Sigmoid colon (tissue), 7 donors: ENCODE measurements around the gene RPS6KB1. TPM values are rescaled to one million over a fixed set of nuclear protein-coding genes. Genes with fewer than 3 reads are reported as not detected.
"Not testable (repeated sequence)": the region's sequence is repeated elsewhere in the genome, so short reads cannot be mapped to it uniquely, and the experiment has no call there.

ENCODE experiments used
- DNase-seq: peaks from one replicate; pipeline ENCODE4 v3.0.0-alpha.2; 2019
- H3K27ac ChIP-seq, 4 donors: fragments of 200-600 bp; sonication (generic); one replicate each; pipeline ENCODE4 v1.5.1; 2016 to 2019; ENCODE audit warnings: mild to moderate bottlenecking in 1 of 4
- H3K27me3 ChIP-seq, 3 donors: fragments of 200-600 bp; sonication (generic); one replicate each; pipeline ENCODE4 v1.5.1; 2019; ENCODE audit warnings: mild to moderate bottlenecking in 1 of 3
- H3K36me3 ChIP-seq, 4 donors: fragments of 200-600 bp; sonication (generic); one replicate each; pipeline ENCODE4 v1.5.1; 2016 to 2019
- H3K4me1 ChIP-seq, 4 donors: fragments of 200-600 bp; sonication (generic); one replicate each; pipeline ENCODE4 v1.5.1; 2017 to 2019
- H3K4me3 ChIP-seq, 4 donors: fragments of 200-600 bp; sonication (generic); one replicate each; pipeline ENCODE4 v1.5.1; 2017 to 2019; ENCODE audit warnings: mild to moderate bottlenecking in 2 of 4, moderate library complexity in 1 of 4
- H3K9me3 ChIP-seq, 4 donors: fragments of 200-600 bp in 3 of 4; sonication (generic) in 3 of 4; one replicate each; pipeline versions ENCODE4 v1.5.1 to v1.6.1; 2013 to 2019
- CTCF ChIP-seq, 4 experiments: fragments of 450-650 bp in 3 of 4; fragments of 200-600 bp in 1 of 4; IDR thresholded peaks; one replicate each; pipeline ENCODE4 v1.5.1; 2016 to 2019; ENCODE audit warnings: antibody characterized with exemption in 4 of 4, mild to moderate bottlenecking in 3 of 4, moderate library complexity in 2 of 4
- EP300 ChIP-seq, 4 donors: sonication (generic); formaldehyde crosslinking; IDR thresholded peaks; one replicate each; pipeline ENCODE4 v1.6.1; 2017; ENCODE audit warnings: antibody characterized with exemption in 4 of 4
- POLR2A ChIP-seq, 2 donors: fragments of 450-650 bp; IDR thresholded peaks; one replicate each; pipeline ENCODE4 v1.6.1; 2016; ENCODE audit warnings: antibody characterized with exemption in 2 of 2, mild to moderate bottlenecking in 2 of 2, moderate library complexity in 2 of 2
- POLR2AphosphoS5 ChIP-seq, 4 donors: sonication (generic); formaldehyde crosslinking; IDR thresholded peaks; one replicate each; pipeline ENCODE4 v1.6.1; 2017; ENCODE audit warnings: antibody characterized with exemption in 4 of 4
- WGBS, 2 donors: extraction: QIAGEN DNeasy Blood & Tissue Kit; methylation state at CpG; one replicate each; pipeline ENCODE4 v1.1.7; 2013; 5-methylcytosine and 5-hydroxymethylcytosine counted together
- intact Hi-C: fragments of 100-400 bp; cut with DNase I; formaldehyde crosslinking; loops from one replicate; pipeline ENCODE4 v1.15.1; 2023
- polyA plus RNA-seq, 3 donors: library from polyadenylated mRNA; stranded (reverse); fragments of 200-250 nt; gene quantifications; one replicate each; pipeline ENCODE4 v1.2.3, GENCODE V29; 2013
- total RNA-seq, 4 donors: library from RNA; depleted of rRNA; stranded (reverse); fragments of >200 nt; gene quantifications; one replicate each; pipeline ENCODE4 v1.1.0, GENCODE V29; 2016
- donor health status: healthy with polysubstance abuse.
- donor health status: Bipolar disorder and iron deficiency.
- donor health status: healthy.

The RPS6KB1 gene
- total and polyA plus RNA-seq, 7 donors: 8.1 to 63.0 (median 28.9) TPM

GRCh38 chr17:59941131-59941530 lies 48.2 kb downstream of the RPS6KB1 start:
- TF ChIP-seq POLR2AphosphoS5 (IDR thresholded peaks at IDR 0.05) (no peak), EP300 (IDR thresholded peaks at IDR 0.05) (no peak), CTCF (IDR thresholded peaks at IDR 0.05) (no peak)
- Histone ChIP-seq H3K36me3 (peaks cover 16 to 94% (median 34%) of the 10 kb centered on the region in 4 donors), H3K4me1 (no peaks in the 10 kb centered on the region), H3K9me3 (no peaks in the 10 kb centered on the region), H3K27me3 (no peaks in the 10 kb centered on the region), H3K27ac (no peak overlapping the region), H3K4me3 (no peak overlapping the region)
- 88 to 95% methylated on average over 1 of the region's 1 CpG for WGBS, 2 donors
- intact Hi-C loops: no loop called here
- no peak for DNase-seq

GRCh38 chr17:59946433-59946832 lies 53.5 kb downstream of the RPS6KB1 start:
- H3K4me3 ChIP-seq, H3K27ac ChIP-seq, H3K9me3 ChIP-seq, DNase-seq, intact Hi-C loops, H3K27me3 ChIP-seq, H3K4me1 ChIP-seq: not testable (repeated sequence)
- peaks cover 5 to 71% (median 22%) of the 10 kb centered on the region in 4 donors for H3K36me3 ChIP-seq
- WGBS, 2 donors: 93 to 97% methylated on average over 7 of the region's 7 CpGs

GRCh38 chr17:59947310-59947709 lies 54.4 kb downstream of the RPS6KB1 start:
- H3K9me3 ChIP-seq, H3K27me3 ChIP-seq, intact Hi-C loops, H3K4me1 ChIP-seq, H3K27ac ChIP-seq, DNase-seq, H3K4me3 ChIP-seq: not testable (repeated sequence)
- peaks cover 5 to 62% (median 18%) of the 10 kb centered on the region in 4 donors for H3K36me3 ChIP-seq
- 77% methylated on average over 4 of the region's 4 CpGs for WGBS, 2 donors

DNA sequence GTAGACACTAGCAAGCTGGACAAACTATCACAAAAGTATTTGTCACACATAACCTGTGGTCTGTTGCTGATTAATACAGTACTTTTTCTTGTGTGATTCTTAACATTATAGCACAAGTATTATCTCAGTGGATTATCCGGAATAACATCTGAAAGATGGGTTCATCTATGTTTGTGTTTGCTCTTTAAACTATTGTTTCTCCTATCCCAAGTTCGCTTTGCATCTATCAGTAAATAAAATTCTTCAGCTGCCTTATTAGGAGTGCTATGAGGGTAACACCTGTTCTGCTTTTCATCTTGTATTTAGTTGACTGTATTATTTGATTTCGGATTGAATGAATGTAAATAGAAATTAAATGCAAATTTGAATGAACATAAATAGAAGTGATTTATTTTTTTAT lies 57.1 kb downstream of the RPS6KB1 start:
- H3K4me1 ChIP-seq: no peaks in the 10 kb centered on the region
- intact Hi-C loops: no loop called here
- peaks cover 0 to 42% (median 18%) of the 10 kb centered on the region in 4 donors for H3K36me3 ChIP-seq
- TF ChIP-seq EP300 (IDR thresholded peaks at IDR 0.05) (no peak), POLR2A (IDR thresholded peaks at IDR 0.05) (no peak), POLR2AphosphoS5 (IDR thresholded peaks at IDR 0.05) (no peak), CTCF (IDR thresholded peaks at IDR 0.05) (no peak)
- WGBS, 2 donors: 88 to 92% methylated on average over 3 of the region's 3 CpGs
- no peaks in the 10 kb centered on the region for H3K27me3 ChIP-seq
- H3K9me3 ChIP-seq: no peaks in the 10 kb centered on the region
- no peak for DNase-seq
- H3K27ac ChIP-seq: no peak overlapping the region
- H3K4me3 ChIP-seq: no peak overlapping the region

- TF ChIP-seq EP300 (IDR thresholded peaks at IDR 0.05) (no peak), POLR2A (IDR thresholded peaks at IDR 0.05) (no peak), POLR2AphosphoS5 (IDR thresholded peaks at IDR 0.05) (no peak), CTCF (IDR thresholded peaks at IDR 0.05) (no peak)
- Histone ChIP-seq H3K9me3 (no peaks in the 10 kb centered on the region), H3K27ac (no peak overlapping the region), H3K36me3 (peaks cover 0 to 32% (median 4%) of the 10 kb centered on the region in 4 donors), H3K4me1 (no peaks in the 10 kb centered on the region), H3K27me3 (no peaks in the 10 kb centered on the region), H3K4me3 (no peak overlapping the region)
- WGBS, 2 donors: 88 to 89% methylated on average over 3 of the region's 3 CpGs
- intact Hi-C loops: no loop called here
- DNase-seq: no peak
These were observed 61.9 kb downstream of the RPS6KB1 start for GRCh38 chr17:59954856-59955255.

DNA sequence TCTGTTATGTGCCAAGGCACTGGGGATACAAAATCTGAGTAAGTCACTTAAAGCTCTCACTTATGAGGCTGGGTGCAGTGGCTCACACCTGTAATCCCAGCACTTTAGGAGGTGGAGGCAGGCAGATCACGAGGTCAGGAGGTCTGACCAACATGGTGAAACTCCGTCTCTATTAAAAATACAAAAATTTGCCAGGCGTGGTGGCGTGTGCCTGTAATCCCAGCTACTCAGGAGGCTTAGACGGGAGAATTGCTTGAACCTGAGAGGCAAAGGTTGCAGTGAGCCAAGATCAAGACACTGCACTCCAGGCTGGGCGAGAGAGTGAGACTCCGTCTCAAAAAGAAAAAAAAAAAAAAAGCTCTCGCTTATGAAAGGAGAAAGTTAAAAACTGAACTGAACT lies 66.7 kb downstream of the RPS6KB1 start:
- intact Hi-C loops, H3K27me3 ChIP-seq, H3K4me3 ChIP-seq, H3K9me3 ChIP-seq, DNase-seq, H3K27ac ChIP-seq: not testable (repeated sequence)
- Histone ChIP-seq H3K36me3 (peaks cover 0 to 28% (median 4%) of the 10 kb centered on the region in 4 donors), H3K4me1 (peaks cover 0 to 14% (median 12%) of the 10 kb centered on the region in 4 donors)
- WGBS, 2 donors: 96 to 97% methylated on average over 8 of the region's 8 CpGs
